ENCODE measurements around the gene NOXO1. TPM values are rescaled to one million over a fixed set of nuclear protein-coding genes. Genes with fewer than 3 reads are reported as not detected.

NOXO1 gene
- total RNA-seq, 1 experiment from 2014 or later = not detected

DNA sequence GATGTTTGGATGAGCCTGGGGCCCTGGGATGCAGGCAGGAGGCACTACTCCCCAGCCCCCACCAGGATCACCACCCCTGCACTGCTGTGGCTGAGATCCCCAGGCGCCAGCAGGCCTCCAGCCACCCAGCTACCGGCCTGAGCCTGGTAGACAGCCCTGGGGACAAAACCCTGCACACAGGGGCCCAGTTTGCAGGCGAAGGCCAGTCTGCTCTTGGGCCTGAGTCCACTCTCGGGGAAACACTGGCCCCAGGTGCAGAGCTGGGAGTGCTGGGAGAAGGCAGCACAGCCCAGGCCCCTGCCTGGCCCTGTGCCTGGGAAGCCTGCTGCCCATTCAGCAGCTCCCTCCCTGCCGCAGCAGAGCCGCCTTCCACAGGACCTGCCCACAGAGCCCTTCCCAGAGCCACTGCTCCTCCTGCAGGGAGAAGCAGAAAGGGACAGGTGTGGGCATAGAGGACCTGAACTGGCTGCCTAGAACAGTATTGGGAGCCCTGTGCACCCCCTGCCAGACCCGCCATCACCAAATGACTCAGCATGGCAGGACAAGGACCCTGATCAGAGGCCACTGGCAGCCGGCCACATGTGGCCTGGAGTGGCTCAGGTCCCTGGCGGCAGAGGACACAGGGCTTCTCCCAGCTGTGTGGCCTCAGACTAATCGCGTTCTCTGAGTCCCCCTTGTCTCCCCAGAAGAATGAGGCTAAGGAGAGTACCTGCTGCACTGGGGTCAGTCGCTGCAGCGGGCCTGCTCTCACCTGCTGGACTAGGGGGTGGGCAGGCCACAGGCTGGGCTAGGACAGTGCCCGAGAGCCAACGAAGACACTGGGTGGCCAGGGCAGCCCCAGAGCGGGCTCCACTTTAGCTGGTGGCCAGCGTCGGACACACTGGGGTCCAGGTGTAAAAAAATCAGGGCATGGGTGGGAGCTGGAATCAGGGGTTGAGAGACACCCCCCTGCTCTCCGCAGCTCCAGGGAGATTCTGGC lies 48.9 kb downstream of the NOXO1 start:
- DNase-seq = no peak
- Histone ChIP-seq H3K9me3 (ENCODE audit: low read length) (no peaks in the 10 kb centered on the region), H3K27ac (ENCODE audit: low read length) (no peak overlapping the region), H3K27me3 (ENCODE audit: low read length) (no peaks in the 10 kb centered on the region), H4K20me1 (ENCODE audit: insufficient read depth, low read depth, low read length) (no peaks in the 10 kb centered on the region), H3K4me2 (ENCODE audit: low read depth, low read length, poor library complexity, severe bottlenecking) (no peak overlapping the region), H3K4me3 (ENCODE audit: low read length) (no peak overlapping the region), H3K4me1 (ENCODE audit: low read length) (peaks cover 7% of the 10 kb centered on the region), H3K79me2 (ENCODE audit: low read length) (no peaks in the 10 kb centered on the region), H3K9me2 (replicated peaks; ENCODE audit: insufficient read depth, low read length) (no peaks in the 10 kb centered on the region), H3K9ac (ENCODE audit: low read length) (no peak overlapping the region), H3K36me3 (ENCODE audit: insufficient read depth, low read length) (no peaks in the 10 kb centered on the region), H2AFZ (ENCODE audit: low read length) (no peak overlapping the region)

DNA sequence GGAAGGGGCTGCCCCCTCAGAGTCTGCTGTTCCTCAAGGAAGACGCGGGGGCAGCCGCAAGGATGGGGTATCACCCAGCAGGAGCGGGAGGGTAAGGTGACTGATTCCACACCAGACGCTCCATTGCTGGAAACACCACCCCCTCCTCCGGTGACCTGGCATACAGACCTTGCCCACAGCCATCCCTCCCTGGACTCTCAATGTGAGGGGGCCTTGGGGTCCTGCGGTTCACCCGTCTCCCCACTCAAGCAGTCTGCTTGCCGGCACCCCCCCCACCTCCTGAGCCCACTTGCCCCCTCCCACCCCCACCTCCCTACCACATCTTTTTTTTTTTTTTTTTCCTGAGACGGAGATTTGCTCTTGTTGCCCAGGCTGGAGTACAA lies 50.9 kb downstream of the NOXO1 start:
- H3K9ac ChIP-seq (ENCODE audit: low read length) = no peak overlapping the region
- H3K4me3 ChIP-seq (ENCODE audit: low read length) = no peak overlapping the region
- no peaks in the 10 kb centered on the region for H3K36me3 ChIP-seq (ENCODE audit: insufficient read depth, low read length)
- no peaks in the 10 kb centered on the region for H3K79me2 ChIP-seq (ENCODE audit: low read length)
- H3K4me1 ChIP-seq (ENCODE audit: low read length) = peaks cover 7% of the 10 kb centered on the region
- H3K4me2 ChIP-seq (ENCODE audit: low read depth, low read length, poor library complexity, severe bottlenecking) = no peak overlapping the region
- no peaks in the 10 kb centered on the region for H3K9me2 ChIP-seq (replicated peaks; ENCODE audit: insufficient read depth, low read length)
- H3K27me3 ChIP-seq (ENCODE audit: low read length) = no peaks in the 10 kb centered on the region
- no peak overlapping the region; the same call in 1 of the 2 replicates for H2AFZ ChIP-seq (ENCODE audit: low read length)
- DNase-seq = no peak
- no peak overlapping the region for H3K27ac ChIP-seq (ENCODE audit: low read length)
- H3K9me3 ChIP-seq (ENCODE audit: low read length) = no peaks in the 10 kb centered on the region
- H4K20me1 ChIP-seq (ENCODE audit: insufficient read depth, low read depth, low read length) = no peaks in the 10 kb centered on the region

DNA sequence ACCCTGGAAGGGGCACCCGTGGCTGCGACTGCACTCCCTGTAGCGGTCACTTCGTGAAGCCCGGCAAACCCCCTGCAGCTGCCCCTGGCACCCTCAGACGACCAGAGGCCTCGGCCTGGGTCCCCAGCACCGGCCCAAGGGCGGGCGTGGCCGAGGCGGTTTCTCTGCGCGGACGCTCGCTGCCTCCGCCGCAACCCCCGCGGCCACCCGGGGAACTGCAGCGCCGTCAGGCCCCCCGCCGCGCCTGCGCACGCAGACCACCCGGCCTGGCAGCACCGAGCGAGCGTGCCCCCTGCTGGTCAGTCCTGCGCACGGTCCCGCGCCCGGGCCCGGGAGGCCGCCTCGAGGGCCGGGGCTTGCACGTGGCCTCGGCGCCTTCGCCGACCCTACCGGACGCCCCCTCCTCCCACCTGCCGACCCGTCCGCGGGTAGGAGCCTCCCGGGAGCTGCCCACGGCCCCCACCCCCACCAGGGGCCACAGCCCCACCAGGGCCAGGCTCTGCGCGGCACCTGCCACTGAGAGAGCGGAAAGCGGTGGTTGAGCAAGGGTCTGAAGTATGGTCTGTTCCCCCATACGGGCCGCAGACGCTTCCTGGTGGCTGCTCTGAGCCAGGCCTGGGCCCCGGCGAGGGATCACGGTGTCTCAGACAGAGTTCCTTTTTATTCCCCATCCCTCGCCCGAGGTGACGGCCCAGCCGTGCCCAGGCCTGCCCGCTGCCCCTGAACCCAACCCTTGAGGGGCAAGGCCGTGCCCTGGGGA lies 51.5 kb downstream of the NOXO1 start:
- Histone ChIP-seq H3K4me2 (ENCODE audit: low read depth, low read length, poor library complexity, severe bottlenecking) (peak overlapping the region; percentile 65), H3K36me3 (ENCODE audit: insufficient read depth, low read length) (no peaks in the 10 kb centered on the region), H3K4me3 (ENCODE audit: low read length) (peak overlapping the region; percentile 55; the same call in 1 of the 2 replicates), H3K9ac (ENCODE audit: low read length) (peak overlapping the region; percentile 66), H4K20me1 (ENCODE audit: insufficient read depth, low read depth, low read length) (no peaks in the 10 kb centered on the region), H3K9me2 (replicated peaks; ENCODE audit: insufficient read depth, low read length) (no peaks in the 10 kb centered on the region), H3K27ac (ENCODE audit: low read length) (no peak overlapping the region), H3K9me3 (ENCODE audit: low read length) (no peaks in the 10 kb centered on the region), H3K79me2 (ENCODE audit: low read length) (no peaks in the 10 kb centered on the region), H2AFZ (ENCODE audit: low read length) (peak overlapping the region; percentile 84), H3K27me3 (ENCODE audit: low read length) (no peaks in the 10 kb centered on the region), H3K4me1 (ENCODE audit: low read length) (peaks cover 7% of the 10 kb centered on the region)
- peak; percentile 95 for DNase-seq

DNA sequence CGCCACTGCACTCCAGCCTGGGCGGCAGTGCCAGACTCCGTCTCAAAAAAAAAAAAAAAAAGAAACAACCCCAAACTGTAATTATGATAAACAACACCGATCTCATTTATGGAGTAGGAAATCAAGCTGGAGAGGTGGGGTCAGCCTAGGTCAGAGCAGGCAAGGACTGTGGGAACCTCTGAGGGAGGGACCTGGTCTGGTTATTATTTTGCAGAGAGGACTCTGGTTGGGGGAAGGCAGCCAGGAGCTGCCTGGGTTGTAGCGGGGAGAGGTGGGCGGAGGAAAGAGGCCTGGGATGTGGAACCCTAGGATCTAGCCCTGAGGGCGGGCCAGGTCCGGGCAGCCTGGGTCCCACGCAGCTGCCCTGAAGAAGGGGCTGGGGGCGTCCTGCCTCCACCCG lies 52.2 kb downstream of the NOXO1 start:
- H3K9me2 ChIP-seq (replicated peaks; ENCODE audit: insufficient read depth, low read length) = no peaks in the 10 kb centered on the region
- no peaks in the 10 kb centered on the region for H3K79me2 ChIP-seq (ENCODE audit: low read length)
- H3K27me3 ChIP-seq (ENCODE audit: low read length) = no peaks in the 10 kb centered on the region
- H3K4me2 ChIP-seq (ENCODE audit: low read depth, low read length, poor library complexity, severe bottlenecking) = peak overlapping the region; percentile 65
- peaks cover 7% of the 10 kb centered on the region for H3K4me1 ChIP-seq (ENCODE audit: low read length)
- H4K20me1 ChIP-seq (ENCODE audit: insufficient read depth, low read depth, low read length) = no peaks in the 10 kb centered on the region
- peak overlapping the region; percentile 56 for H2AFZ ChIP-seq (ENCODE audit: low read length)
- H3K36me3 ChIP-seq (ENCODE audit: insufficient read depth, low read length) = no peaks in the 10 kb centered on the region
- peak; percentile 48 for DNase-seq
- H3K9ac ChIP-seq (ENCODE audit: low read length) = peak overlapping the region; percentile 66
- no peaks in the 10 kb centered on the region for H3K9me3 ChIP-seq (ENCODE audit: low read length)
- H3K4me3 ChIP-seq (ENCODE audit: low read length) = peak overlapping the region; percentile 55; the same call in 1 of the 2 replicates
- no peak overlapping the region for H3K27ac ChIP-seq (ENCODE audit: low read length)

Small RNA genes within 50 kb of the gene (small RNA-seq; reads per million reads assigned to genes)
- not detected for gene AC005363.2
- gene RN7SL219P = not detected
- gene SNORA10 = not detected
- gene SNORA64 = not detected

Other genes starting within 250 kb of the NOXO1 start
- 35.9 and 83.0 TPM in 2 replicates for gene NME3, start 209.9 kb downstream of the NOXO1 start, total RNA-seq (2014; rRNA removed; shearing (Covaris generic); ENCODE audit: low replicate concordance)
- 7.7 and 27.2 TPM in 2 replicates for gene EME2, start 208.7 kb downstream of the NOXO1 start, total RNA-seq (2014; rRNA removed; shearing (Covaris generic); ENCODE audit: low replicate concordance)
- 101 and 177 TPM in 2 replicates for gene MRPS34, start 208.3 kb downstream of the NOXO1 start, total RNA-seq (2014; rRNA removed; shearing (Covaris generic); ENCODE audit: low replicate concordance)
- 38.5 and 73.9 TPM in 2 replicates for gene SPSB3, start 198.9 kb downstream of the NOXO1 start, total RNA-seq (2014; rRNA removed; shearing (Covaris generic); ENCODE audit: low replicate concordance)
- 35.9 and 66.3 TPM in 2 replicates for gene NUBP2, start 198.5 kb downstream of the NOXO1 start, total RNA-seq (2014; rRNA removed; shearing (Covaris generic); ENCODE audit: low replicate concordance)
- not detected in 2 replicates for gene IGFALS, start 187.8 kb downstream of the NOXO1 start, total RNA-seq (2014; rRNA removed; shearing (Covaris generic); ENCODE audit: low replicate concordance)
- gene HAGH, start 154.6 kb downstream of the NOXO1 start, total RNA-seq (2014; rRNA removed; shearing (Covaris generic); ENCODE audit: low replicate concordance) = 38.4 and 126 TPM in 2 replicates
- 12.6 and 24.6 TPM in 2 replicates for gene FAHD1, start 154.3 kb downstream of the NOXO1 start, total RNA-seq (2014; rRNA removed; shearing (Covaris generic); ENCODE audit: low replicate concordance)
- not detected in 2 replicates for gene MEIOB, start 109.3 kb downstream of the NOXO1 start, total RNA-seq (2014; rRNA removed; shearing (Covaris generic); ENCODE audit: low replicate concordance)
- not detected in 2 replicates for gene HS3ST6, start 63.1 kb downstream of the NOXO1 start, total RNA-seq (2014; rRNA removed; shearing (Covaris generic); ENCODE audit: low replicate concordance)
- 4.8 and 18.1 TPM in 2 replicates for gene MSRB1, start 38.3 kb downstream of the NOXO1 start, total RNA-seq (2014; rRNA removed; shearing (Covaris generic); ENCODE audit: low replicate concordance)
- gene RPL3L, start 26.8 kb downstream of the NOXO1 start, total RNA-seq (2014; rRNA removed; shearing (Covaris generic); ENCODE audit: low replicate concordance) = not detected in 2 replicates
- gene NDUFB10, start 21.9 kb downstream of the NOXO1 start, total RNA-seq (2014; rRNA removed; shearing (Covaris generic); ENCODE audit: low replicate concordance) = 288 and 537 TPM in 2 replicates
- gene RPS2, start 16.6 kb downstream of the NOXO1 start, total RNA-seq (2014; rRNA removed; shearing (Covaris generic); ENCODE audit: low replicate concordance) = 3,837 and 4,799 TPM in 2 replicates
- not detected in 2 replicates for gene RNF151, start 14.6 kb downstream of the NOXO1 start, total RNA-seq (2014; rRNA removed; shearing (Covaris generic); ENCODE audit: low replicate concordance)
- gene TBL3, start 9.4 kb downstream of the NOXO1 start, total RNA-seq (2014; rRNA removed; shearing (Covaris generic); ENCODE audit: low replicate concordance) = 25.4 and 48.6 TPM in 2 replicates
- 17.0 and 43.8 TPM in 2 replicates for gene GFER, start 2.7 kb upstream of the NOXO1 start, total RNA-seq (2014; rRNA removed; shearing (Covaris generic); ENCODE audit: low replicate concordance)
- gene SYNGR3, start 8.5 kb upstream of the NOXO1 start, total RNA-seq (2014; rRNA removed; shearing (Covaris generic); ENCODE audit: low replicate concordance) = 5.3 and 16.3 TPM in 2 replicates
- gene ZNF598, start 28.4 kb upstream of the NOXO1 start, total RNA-seq (2014; rRNA removed; shearing (Covaris generic); ENCODE audit: low replicate concordance) = 12.6 and 20.5 TPM in 2 replicates
- 3.0 TPM in 1 of 2 replicates, not detected in the other for gene NPW, start 38.3 kb upstream of the NOXO1 start, total RNA-seq (2014; rRNA removed; shearing (Covaris generic); ENCODE audit: low replicate concordance)
- gene NHERF2, start 45.4 kb upstream of the NOXO1 start, total RNA-seq (2014; rRNA removed; shearing (Covaris generic); ENCODE audit: low replicate concordance) = not detected in 2 replicates
- gene NTHL1, start 66.4 kb upstream of the NOXO1 start, total RNA-seq (2014; rRNA removed; shearing (Covaris generic); ENCODE audit: low replicate concordance) = 23.2 and 52.2 TPM in 2 replicates
- gene TSC2, start 66.5 kb upstream of the NOXO1 start, total RNA-seq (2014; rRNA removed; shearing (Covaris generic); ENCODE audit: low replicate concordance) = 33.3 and 64.5 TPM in 2 replicates
- gene PKD1, start 154.4 kb upstream of the NOXO1 start, total RNA-seq (2014; rRNA removed; shearing (Covaris generic); ENCODE audit: low replicate concordance) = 72.8 and 110 TPM in 2 replicates
- 12.8 and 15.0 TPM in 2 replicates for gene RAB26, start 167.2 kb upstream of the NOXO1 start, total RNA-seq (2014; rRNA removed; shearing (Covaris generic); ENCODE audit: low replicate concordance)
- 68.3 and 110 TPM in 2 replicates for gene TRAF7, start 174.3 kb upstream of the NOXO1 start, total RNA-seq (2014; rRNA removed; shearing (Covaris generic); ENCODE audit: low replicate concordance)
- gene CASKIN1, start 215.1 kb upstream of the NOXO1 start, total RNA-seq (2014; rRNA removed; shearing (Covaris generic); ENCODE audit: low replicate concordance) = 0.14 TPM in 1 of 2 replicates, not detected in the other
- gene MLST8, start 224.0 kb upstream of the NOXO1 start, total RNA-seq (2014; rRNA removed; shearing (Covaris generic); ENCODE audit: low replicate concordance) = 46.3 and 67.0 TPM in 2 replicates
- 3.7 and 7.9 TPM in 2 replicates for gene BRICD5, start 229.4 kb upstream of the NOXO1 start, total RNA-seq (2014; rRNA removed; shearing (Covaris generic); ENCODE audit: low replicate concordance)
- gene PGP, start 233.4 kb upstream of the NOXO1 start, total RNA-seq (2014; rRNA removed; shearing (Covaris generic); ENCODE audit: low replicate concordance) = 26.5 and 42.1 TPM in 2 replicates
- 14.8 and 36.9 TPM in 2 replicates for gene E4F1, start 242.1 kb upstream of the NOXO1 start, total RNA-seq (2014; rRNA removed; shearing (Covaris generic); ENCODE audit: low replicate concordance)